Measurements from ENCODE around the gene DARS2. TPM values are rescaled to one million over a fixed set of nuclear protein-coding genes. Genes with fewer than 3 reads are reported as not detected.

The DARS2 gene
- total RNA-seq, 1 donor from 2014 or later: 17.4 TPM

DNA sequence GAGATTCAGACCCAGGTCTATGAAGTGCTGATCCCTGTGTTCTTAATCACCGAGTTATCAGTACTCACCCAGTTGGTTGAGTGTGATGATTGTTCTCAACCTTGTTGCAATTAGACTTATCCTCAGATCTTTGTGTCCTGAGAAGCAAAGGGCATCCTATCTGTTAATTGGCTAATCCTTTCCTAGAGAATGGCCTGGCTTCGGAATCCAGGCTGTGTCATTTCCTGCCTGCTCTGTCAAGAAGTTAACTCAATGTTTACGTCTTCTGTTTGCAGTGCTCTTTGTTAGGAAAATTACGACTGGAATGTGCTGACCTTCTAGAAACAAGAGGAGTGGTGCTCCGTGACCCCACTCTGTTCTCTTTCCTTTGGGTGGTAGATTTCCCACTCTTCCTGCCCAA is 28.6 kb downstream of the DARS2 start:
- Histone ChIP-seq H3K27ac (ENCODE audit: low read depth, low read length) (peak overlapping the region; percentile 45), H2AFZ (ENCODE audit: low read depth, low read length) (peak overlapping the region; percentile 44), H3K27me3 (ENCODE audit: insufficient read depth, low read length) (no peaks in the 10 kb centered on the region), H3K4me3 (ENCODE audit: insufficient read depth, low read depth, low read length) (no peak overlapping the region), H3K9me3 (ENCODE audit: insufficient read depth, low read depth, low read length) (no peaks in the 10 kb centered on the region), H4K20me1 (ENCODE audit: insufficient read depth, low read length) (peaks cover 3% of the 10 kb centered on the region), H3K4me1 (ENCODE audit: insufficient read depth, low read length) (peaks cover 12% of the 10 kb centered on the region), H3K9ac (ENCODE audit: low read length) (peak overlapping the region; percentile 19), H3K79me2 (ENCODE audit: insufficient read depth, low read length) (no peaks in the 10 kb centered on the region), H3K4me2 (ENCODE audit: low read length) (peak overlapping the region; percentile 51), H3K36me3 (ENCODE audit: insufficient read depth, low read length) (peaks cover 13% of the 10 kb centered on the region)
- DNase-seq (ENCODE audit: low read depth) (peak; percentile 77), FAIRE-seq (no peak)
- Mint-ChIP-seq H3K4me3 (ENCODE audit: unreplicated experiment) (no peak overlapping the region), H3K9me3 (ENCODE audit: unreplicated experiment) (no peaks in the 10 kb centered on the region), H3K27ac (ENCODE audit: unreplicated experiment) (peak overlapping the region; percentile 81), H3K27me3 (ENCODE audit: low read depth, unreplicated experiment) (no peaks in the 10 kb centered on the region), H3K4me1 (ENCODE audit: low read depth, unreplicated experiment) (peaks cover 21% of the 10 kb centered on the region), H3K36me3 (ENCODE audit: low read depth, unreplicated experiment) (peaks cover 8% of the 10 kb centered on the region)
- TF ChIP-seq EZH2 (IDR thresholded peaks at IDR 0.05; ENCODE audit: insufficient read depth, low read length): no peak
- TF ChIP-seq, protein P1, sequence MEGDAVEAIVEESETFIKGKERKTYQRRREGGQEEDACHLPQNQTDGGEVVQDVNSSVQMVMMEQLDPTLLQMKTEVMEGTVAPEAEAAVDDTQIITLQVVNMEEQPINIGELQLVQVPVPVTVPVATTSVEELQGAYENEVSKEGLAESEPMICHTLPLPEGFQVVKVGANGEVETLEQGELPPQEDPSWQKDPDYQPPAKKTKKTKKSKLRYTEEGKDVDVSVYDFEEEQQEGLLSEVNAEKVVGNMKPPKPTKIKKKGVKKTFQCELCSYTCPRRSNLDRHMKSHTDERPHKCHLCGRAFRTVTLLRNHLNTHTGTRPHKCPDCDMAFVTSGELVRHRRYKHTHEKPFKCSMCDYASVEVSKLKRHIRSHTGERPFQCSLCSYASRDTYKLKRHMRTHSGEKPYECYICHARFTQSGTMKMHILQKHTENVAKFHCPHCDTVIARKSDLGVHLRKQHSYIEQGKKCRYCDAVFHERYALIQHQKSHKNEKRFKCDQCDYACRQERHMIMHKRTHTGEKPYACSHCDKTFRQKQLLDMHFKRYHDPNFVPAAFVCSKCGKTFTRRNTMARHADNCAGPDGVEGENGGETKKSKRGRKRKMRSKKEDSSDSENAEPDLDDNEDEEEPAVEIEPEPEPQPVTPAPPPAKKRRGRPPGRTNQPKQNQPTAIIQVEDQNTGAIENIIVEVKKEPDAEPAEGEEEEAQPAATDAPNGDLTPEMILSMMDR (IDR thresholded peaks at IDR 0.05; ENCODE audit: insufficient read depth, low read depth, low read length): no peak

DNA sequence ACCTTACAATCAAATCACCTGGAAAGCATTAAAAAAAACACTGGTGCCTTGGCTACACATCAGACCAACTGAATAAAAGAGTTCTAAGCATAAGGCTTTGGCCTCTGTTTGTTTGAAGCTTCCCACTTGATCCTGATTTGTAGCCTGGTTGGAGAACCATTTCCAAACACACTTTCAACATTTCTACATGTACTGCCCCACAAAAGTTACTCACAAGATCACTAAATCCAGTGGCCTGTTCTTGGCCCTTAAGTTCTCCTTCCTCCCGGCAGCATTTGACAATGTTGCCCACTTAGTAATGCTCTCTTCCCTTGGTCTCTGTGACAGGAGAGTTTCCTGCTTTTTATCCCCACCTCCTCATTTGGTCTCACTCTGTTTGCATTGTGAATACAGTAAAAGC is 31.5 kb downstream of the DARS2 start:
- Mint-ChIP-seq H3K4me1 (ENCODE audit: low read depth, unreplicated experiment) (peaks cover 21% of the 10 kb centered on the region), H3K9me3 (ENCODE audit: unreplicated experiment) (no peaks in the 10 kb centered on the region), H3K27ac (ENCODE audit: unreplicated experiment) (no peak overlapping the region), H3K27me3 (ENCODE audit: low read depth, unreplicated experiment) (no peaks in the 10 kb centered on the region), H3K4me3 (ENCODE audit: unreplicated experiment) (no peak overlapping the region), H3K36me3 (ENCODE audit: low read depth, unreplicated experiment) (peaks cover 8% of the 10 kb centered on the region)
- Histone ChIP-seq H3K27ac (ENCODE audit: low read depth, low read length) (no peak overlapping the region), H3K27me3 (ENCODE audit: insufficient read depth, low read length) (no peaks in the 10 kb centered on the region), H4K20me1 (ENCODE audit: insufficient read depth, low read length) (peaks cover 3% of the 10 kb centered on the region), H3K79me2 (ENCODE audit: insufficient read depth, low read length) (no peaks in the 10 kb centered on the region), H2AFZ (ENCODE audit: low read depth, low read length) (no peak overlapping the region), H3K36me3 (ENCODE audit: insufficient read depth, low read length) (peaks cover 18% of the 10 kb centered on the region), H3K4me3 (ENCODE audit: insufficient read depth, low read depth, low read length) (no peak overlapping the region), H3K4me2 (ENCODE audit: low read length) (no peak overlapping the region), H3K9ac (ENCODE audit: low read length) (no peak overlapping the region), H3K9me3 (ENCODE audit: insufficient read depth, low read depth, low read length) (no peaks in the 10 kb centered on the region), H3K4me1 (ENCODE audit: insufficient read depth, low read length) (peaks cover 12% of the 10 kb centered on the region)
- FAIRE-seq: no peak
- no peak for DNase-seq (ENCODE audit: low read depth)
- TF ChIP-seq EZH2 (IDR thresholded peaks at IDR 0.05; ENCODE audit: insufficient read depth, low read length): no peak
- TF ChIP-seq, protein P1 (IDR thresholded peaks at IDR 0.05; ENCODE audit: insufficient read depth, low read depth, low read length): no peak

DNA sequence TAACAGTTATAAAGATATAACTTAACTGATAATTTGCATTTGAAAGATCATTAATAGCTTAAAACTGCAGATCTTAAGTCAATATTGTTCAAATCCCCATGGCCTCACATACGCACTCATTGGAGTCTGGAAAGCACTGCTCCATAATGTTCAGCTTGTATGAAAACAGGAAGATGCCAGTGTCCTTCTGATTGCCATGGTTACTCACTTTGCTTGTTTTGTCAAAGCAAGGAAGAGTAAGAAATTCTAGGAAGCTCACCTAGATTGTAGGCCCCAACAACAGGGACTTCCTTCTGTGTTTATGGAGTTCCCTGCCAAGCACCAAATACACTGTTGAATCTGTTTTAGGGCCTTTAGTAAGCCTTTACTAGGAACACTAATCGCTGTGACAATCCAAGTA is 32.4 kb downstream of the DARS2 start:
- no peaks in the 10 kb centered on the region for H3K79me2 ChIP-seq (ENCODE audit: insufficient read depth, low read length)
- H3K36me3 ChIP-seq (ENCODE audit: insufficient read depth, low read length): peaks cover 18% of the 10 kb centered on the region
- peaks cover 7% of the 10 kb centered on the region for H4K20me1 ChIP-seq (ENCODE audit: insufficient read depth, low read length)
- H3K27ac ChIP-seq (ENCODE audit: low read depth, low read length): no peak overlapping the region
- DNase-seq (ENCODE audit: low read depth): no peak
- H3K9ac ChIP-seq (ENCODE audit: low read length): no peak overlapping the region
- H3K4me3 ChIP-seq (ENCODE audit: insufficient read depth, low read depth, low read length): no peak overlapping the region
- Mint-ChIP-seq H3K4me3 (ENCODE audit: unreplicated experiment) (no peak overlapping the region), H3K36me3 (ENCODE audit: low read depth, unreplicated experiment) (peaks cover 8% of the 10 kb centered on the region), H3K9me3 (ENCODE audit: unreplicated experiment) (no peaks in the 10 kb centered on the region), H3K27ac (ENCODE audit: unreplicated experiment) (no peak overlapping the region), H3K27me3 (ENCODE audit: low read depth, unreplicated experiment) (no peaks in the 10 kb centered on the region), H3K4me1 (ENCODE audit: low read depth, unreplicated experiment) (peaks cover 20% of the 10 kb centered on the region)
- H2AFZ ChIP-seq (ENCODE audit: low read depth, low read length): no peak overlapping the region
- H3K4me1 ChIP-seq (ENCODE audit: insufficient read depth, low read length): peaks cover 12% of the 10 kb centered on the region
- H3K27me3 ChIP-seq (ENCODE audit: insufficient read depth, low read length): no peaks in the 10 kb centered on the region
- H3K4me2 ChIP-seq (ENCODE audit: low read length): no peak overlapping the region
- no peak for TF ChIP-seq EZH2 (IDR thresholded peaks at IDR 0.05; ENCODE audit: insufficient read depth, low read length)
- TF ChIP-seq, protein P1 (IDR thresholded peaks at IDR 0.05; ENCODE audit: insufficient read depth, low read depth, low read length): no peak
- H3K9me3 ChIP-seq (ENCODE audit: insufficient read depth, low read depth, low read length): no peaks in the 10 kb centered on the region
- no peak for FAIRE-seq
